KMS-11 (cell line): ENCODE measurements around the gene ZNF71.

ENCODE experiments used
- H2AFZ ChIP-seq: fragments of 200-600 bp; sonication (generic); 2 replicates; pipeline ENCODE4 v1.6.1; 2016; ENCODE audit warnings: antibody characterized with exemption, mixed run types, low read depth
- H3K27ac ChIP-seq: fragments of 200-600 bp; sonication (generic); 2 replicates; pipeline ENCODE4 v1.6.1; 2016; ENCODE audit warnings: mild to moderate bottlenecking, mixed run types
- H3K27me3 ChIP-seq: fragments of 200-600 bp; sonication (generic); 2 replicates; pipeline ENCODE4 v1.6.1; 2017; ENCODE audit warnings: mild to moderate bottlenecking, low read depth, mixed run types, moderate library complexity; ENCODE audit not compliant: insufficient read depth
- H3K36me3 ChIP-seq: fragments of 200-600 bp; sonication (generic); 2 replicates; pipeline ENCODE4 v1.6.1; 2017; ENCODE audit warnings: mild to moderate bottlenecking, mixed run types; ENCODE audit not compliant: insufficient read depth
- H3K4me1 ChIP-seq: fragments of 200-600 bp; sonication (generic); 2 replicates; pipeline ENCODE4 v1.6.1; 2016; ENCODE audit warnings: mild to moderate bottlenecking, low read depth, mixed run types; ENCODE audit not compliant: poor library complexity, severe bottlenecking
- H3K4me2 ChIP-seq: fragments of 200-600 bp; sonication (generic); 2 replicates; pipeline ENCODE4 v1.7.0; 2016; ENCODE audit warnings: mild to moderate bottlenecking, mixed run types
- H3K4me3 ChIP-seq: fragments of 200-600 bp; sonication (generic); IDR thresholded peaks from 2 replicates; pipeline ENCODE4 v1.6.1; 2017; ENCODE audit warnings: low read depth, low read length, mixed read lengths; ENCODE audit not compliant: insufficient read depth
- H3K79me2 ChIP-seq: fragments of 200-600 bp; sonication (generic); 2 replicates; pipeline ENCODE4 v1.6.1; 2016; ENCODE audit warnings: low read depth, mixed run types; ENCODE audit not compliant: insufficient read depth
- H3K9ac ChIP-seq: fragments of 200-600 bp; sonication (generic); 2 replicates; pipeline ENCODE4 v1.6.1; 2016; ENCODE audit warnings: mild to moderate bottlenecking, mixed run types
- H4K20me1 ChIP-seq: fragments of 200-600 bp; sonication (generic); 2 replicates; pipeline ENCODE4 v1.6.1; 2016; ENCODE audit warnings: mild to moderate bottlenecking, mixed run types; ENCODE audit not compliant: insufficient read depth
- CTCF ChIP-seq: fragments of 200-600 bp; sonication (generic); conservative IDR thresholded peaks from 2 replicates; pipeline ENCODE4 v1.6.1; 2017; ENCODE audit warnings: low read depth, mild to moderate bottlenecking, antibody characterized with exemption, low read length, moderate library complexity, mixed read lengths

Gene ZNF71

GRCh38 chr19:56643460-56643955 lies 48.4 kb downstream of the ZNF71 start:
- Histone ChIP-seq H3K9ac (no peak overlapping the region), H3K79me2 (no peaks in the 10 kb centered on the region), H4K20me1 (no peaks in the 10 kb centered on the region), H3K4me3 (no peak overlapping the region), H2AFZ (no peak overlapping the region), H3K4me1 (no peaks in the 10 kb centered on the region), H3K36me3 (no peaks in the 10 kb centered on the region), H3K27ac (no peak overlapping the region), H3K4me2 (no peak overlapping the region), H3K27me3 (no peaks in the 10 kb centered on the region; the same call in 1 of the 2 replicates)
- no peak for TF ChIP-seq CTCF

DNA sequence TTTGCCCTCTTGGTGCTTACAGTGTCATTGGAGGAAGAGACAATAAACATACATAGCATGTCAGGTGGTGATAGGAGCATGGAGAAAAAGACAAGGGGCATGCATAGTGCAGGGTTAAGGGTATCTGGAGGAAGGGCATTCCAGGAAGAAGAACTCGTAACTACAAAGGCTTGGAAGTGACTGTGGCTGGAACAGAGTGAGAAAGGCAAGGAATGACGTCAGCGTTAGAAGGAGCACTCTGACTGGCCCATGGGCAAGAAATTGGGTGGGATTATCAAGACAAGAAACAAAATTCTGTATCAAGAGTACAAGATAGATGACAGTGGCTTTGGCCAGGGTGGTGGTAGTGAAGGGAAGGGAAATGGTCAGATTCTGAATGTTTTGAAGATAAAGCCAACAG lies 59.0 kb downstream of the ZNF71 start:
- no peak overlapping the region for H3K4me2 ChIP-seq
- H2AFZ ChIP-seq = no peak overlapping the region
- H3K27ac ChIP-seq = no peak overlapping the region
- H3K36me3 ChIP-seq = no peaks in the 10 kb centered on the region
- H3K27me3 ChIP-seq = no peaks in the 10 kb centered on the region
- H4K20me1 ChIP-seq = no peaks in the 10 kb centered on the region
- H3K79me2 ChIP-seq = no peaks in the 10 kb centered on the region
- no peak overlapping the region for H3K4me3 ChIP-seq
- H3K9ac ChIP-seq = no peak overlapping the region
- no peak for TF ChIP-seq CTCF
- no peaks in the 10 kb centered on the region for H3K4me1 ChIP-seq

GRCh38 chr19:56660381-56661107 lies 65.4 kb downstream of the ZNF71 start:
- no peak overlapping the region for H2AFZ ChIP-seq
- no peaks in the 10 kb centered on the region for H3K79me2 ChIP-seq

GRCh38 chr19:56661248-56661647 lies 66.1 kb downstream of the ZNF71 start:
- Histone ChIP-seq H2AFZ (no peak overlapping the region), H3K4me2 (no peak overlapping the region), H3K9ac (no peak overlapping the region), H3K4me3 (no peak overlapping the region), H3K36me3 (no peaks in the 10 kb centered on the region), H3K79me2 (no peaks in the 10 kb centered on the region), H3K4me1 (no peaks in the 10 kb centered on the region), H4K20me1 (no peaks in the 10 kb centered on the region), H3K27ac (no peak overlapping the region), H3K27me3 (no peaks in the 10 kb centered on the region)
- no peak for TF ChIP-seq CTCF

More at GRCh38 chr19:56660381-56661107, 65.4 kb downstream of the ZNF71 start:
- Histone ChIP-seq H3K4me1 (no peaks in the 10 kb centered on the region), H3K4me3 (no peak overlapping the region), H3K9ac (no peak overlapping the region), H3K36me3 (no peaks in the 10 kb centered on the region), H3K27me3 (no peaks in the 10 kb centered on the region), H3K27ac (no peak overlapping the region), H4K20me1 (no peaks in the 10 kb centered on the region), H3K4me2 (no peak overlapping the region)
- TF ChIP-seq CTCF = no peak
